Endothelial cell of umbilical vein (primary cell): ENCODE results near the gene PRR5L. TPM values are rescaled to one million over a fixed set of nuclear protein-coding genes. Genes with fewer than 3 reads are reported as not detected.
A peak's percentile ranks its signal among the peaks of the same experiment; 100 is the strongest.

Source experiments
- BruUV-seq: library from RNA; stranded (reverse); fragments of 400-500 nt; replicated peaks from 2 replicates; lab custom pipeline; 2021; lab: Mats Ljungman, UMichigan
- CTCF ChIA-PET: fragments of 300-600, 350-600 bp; sonication (Branson Sonifier 250); formaldehyde crosslinking; loops from one replicate; lab custom pipeline; 2021; ENCODE audit warnings: antibody characterized with exemption, inconsistent platforms; lab: Charles Lee
- POLR2A ChIA-PET: fragments of 300-600, 350-600 bp; sonication (Branson Sonifier 250); formaldehyde crosslinking; loops from one replicate; lab custom pipeline; 2021; ENCODE audit warnings: antibody characterized with exemption, inconsistent platforms; lab: Charles Lee
- DNase-seq: peaks from one replicate; pipeline ENCODE4 v3.0.0-alpha.2; 2011; ENCODE audit warnings: low read depth, low spot score
- FAIRE-seq: peaks from 2 replicates; lab custom pipeline; 2011; peaks lifted over from hg19 to GRCh38; lab: Jason Lieb, UNC
- H2AFZ ChIP-seq: 2 replicates; pipeline ENCODE4 v1.6.0; 2012; ENCODE audit warnings: low read depth, low read length, control low read depth, inconsistent platforms
- H3K27ac ChIP-seq: 2 replicates; pipeline ENCODE4 v1.5.1; 2011; ENCODE audit warnings: low read depth, mild to moderate bottlenecking, control low read depth, low read length, moderate library complexity; ENCODE audit not compliant: insufficient read depth
- H3K27me3 ChIP-seq, 2 experiments: 2 replicates each; pipeline versions ENCODE4 v1.6.0 to v1.6.1; 2011; ENCODE audit warnings: low read length in 2 of 2, mixed read lengths in 1 of 2; ENCODE audit not compliant: control insufficient read depth in 2 of 2, insufficient read depth in 2 of 2
- H3K36me3 ChIP-seq, 2 experiments: 2 replicates in 1 of 2; 3 replicates in 1 of 2; pipeline ENCODE4 v1.5.1; 2011; ENCODE audit warnings: low read length in 2 of 2, mild to moderate bottlenecking in 1 of 2, moderate library complexity in 1 of 2; ENCODE audit not compliant: control insufficient read depth in 2 of 2, insufficient read depth in 2 of 2; ENCODE audit errors: extremely low read depth in 1 of 2
- H3K4me1 ChIP-seq: 3 replicates; pipeline ENCODE4 v1.5.1; 2011; ENCODE audit warnings: mild to moderate bottlenecking, low read length; ENCODE audit not compliant: control insufficient read depth, insufficient read depth; ENCODE audit errors: extremely low read depth
- H3K4me2 ChIP-seq: 2 replicates; pipeline ENCODE4 v1.6.1; 2011; ENCODE audit warnings: low read length, control low read depth, mixed read lengths; ENCODE audit not compliant: insufficient read depth
- H3K4me3 ChIP-seq, 3 experiments: fragments of 200-600 bp in 1 of 3; sonication (generic), shearing (Covaris generic) in 1 of 3; replicated peaks in 1 of 3; 2 replicates each; pipeline ENCODE4 v1.5.1; 2011 to 2016; ENCODE audit warnings: control low read depth in 3 of 3, low read length in 3 of 3, mild to moderate bottlenecking in 2 of 3, inconsistent platforms in 1 of 3, low read depth in 1 of 3, moderate library complexity in 1 of 3; ENCODE audit not compliant: insufficient read depth in 1 of 3
- H3K79me2 ChIP-seq: 2 replicates; pipeline ENCODE4 v1.6.0; 2012; ENCODE audit warnings: low read length, inconsistent platforms; ENCODE audit not compliant: control insufficient read depth, insufficient read depth
- H3K9ac ChIP-seq: replicated peaks from 2 replicates; pipeline ENCODE3; 2011; ENCODE audit warnings: low read length, control low read depth; ENCODE audit not compliant: insufficient read depth; ENCODE audit errors: extremely low read depth
- H3K9me1 ChIP-seq: replicated peaks from 3 replicates; pipeline ENCODE4 v1.6.0; 2011; ENCODE audit warnings: mild to moderate bottlenecking, low read length; ENCODE audit not compliant: control insufficient read depth, insufficient read depth; ENCODE audit errors: extremely low read depth
- H3K9me3 ChIP-seq: replicated peaks from 2 replicates; pipeline ENCODE4 v1.5.1; 2012; ENCODE audit warnings: low read length, inconsistent platforms; ENCODE audit not compliant: control insufficient read depth, insufficient read depth
- H4K20me1 ChIP-seq: replicated peaks from 2 replicates; pipeline ENCODE3; 2011; ENCODE audit warnings: mild to moderate bottlenecking, low read length; ENCODE audit not compliant: control insufficient read depth, insufficient read depth; ENCODE audit errors: extremely low read depth
- EZH2 ChIP-seq: IDR thresholded peaks from 2 replicates; pipeline ENCODE4 v1.6.1; 2012; ENCODE audit warnings: borderline replicate concordance, low read depth, mild to moderate bottlenecking, moderate library complexity, low read length, inconsistent platforms; ENCODE audit not compliant: severe bottlenecking
- FOS ChIP-seq: IDR thresholded peaks from 2 replicates; pipeline ENCODE4 v1.6.1; 2011; ENCODE audit warnings: mild to moderate bottlenecking, low read length, moderate library complexity, borderline replicate concordance; ENCODE audit not compliant: insufficient read depth
- GATA2 ChIP-seq: IDR thresholded peaks from 2 replicates; pipeline ENCODE4 v1.7.0; 2011; ENCODE audit warnings: low read depth, mild to moderate bottlenecking, moderate library complexity, mixed read lengths, low read length; ENCODE audit not compliant: insufficient read length, insufficient read depth
- MYC ChIP-seq: IDR thresholded peaks from one replicate; pipeline ENCODE4 v1.6.1; 2011; ENCODE audit warnings: mild to moderate bottlenecking, low read depth, low read length
- POLR2A ChIP-seq: IDR thresholded peaks from 2 replicates; pipeline ENCODE4 v1.6.1; 2012; ENCODE audit warnings: low read depth, mild to moderate bottlenecking, control low read depth, low read length
- POLR2AphosphoS5 ChIP-seq: IDR thresholded peaks from 2 replicates; pipeline ENCODE4 v1.6.1; 2012; ENCODE audit warnings: low read depth, mild to moderate bottlenecking, control low read depth, low read length, moderate library complexity; ENCODE audit not compliant: insufficient read depth
- dilution Hi-C: fragments of 300-500 bp; cut with MboI; formaldehyde crosslinking; loops from one replicate; pipeline ENCODE4 v1.15.0; 2019; ENCODE audit warnings: low sequenced_read_pairs; ENCODE audit not compliant: extremely low pct_ligation_motif_present
- intact Hi-C: fragments of 100-400 bp; cut with micrococcal nuclease; formaldehyde crosslinking; loops from one replicate; pipeline ENCODE4 v1.10.0; 2022
- polyA plus RNA-seq, 4 experiments: library from polyadenylated mRNA; depleted of rRNA in 3 of 4; stranded (reverse) in 3 of 4; unstranded in 1 of 4; fragments of >200 nt; gene quantifications; 2 replicates each; pipeline versions ENCODE4 v1.2.1 to v1.2.3, GENCODE V29; 2011 to 2012; ENCODE audit warnings: missing spikeins in 1 of 4
- total RNA-seq: library from RNA; stranded (reverse); gene quantifications from 2 replicates; pipeline ENCODE4 v1.2.3, GENCODE V29; 2021
- TF ChIP-seq, protein P1 (sequence below), 2 donors: IDR thresholded peaks; 1 replicate in 1 of 2; 2 replicates in 1 of 2; pipeline ENCODE4 v1.5.1; 2011; ENCODE audit warnings: low read length in 2 of 2, mild to moderate bottlenecking in 2 of 2, moderate library complexity in 2 of 2, control low read depth in 1 of 2, inconsistent platforms in 1 of 2, low read depth in 1 of 2; ENCODE audit not compliant: insufficient read depth in 1 of 2; ENCODE audit errors: extremely low read depth in 1 of 2

The PRR5L gene
- total and polyA plus RNA-seq, 2 donors (not counting 3 experiments of a cell fraction or from before 2014, with no cell fraction given), result 2.5 to 6.1 TPM

DNA sequence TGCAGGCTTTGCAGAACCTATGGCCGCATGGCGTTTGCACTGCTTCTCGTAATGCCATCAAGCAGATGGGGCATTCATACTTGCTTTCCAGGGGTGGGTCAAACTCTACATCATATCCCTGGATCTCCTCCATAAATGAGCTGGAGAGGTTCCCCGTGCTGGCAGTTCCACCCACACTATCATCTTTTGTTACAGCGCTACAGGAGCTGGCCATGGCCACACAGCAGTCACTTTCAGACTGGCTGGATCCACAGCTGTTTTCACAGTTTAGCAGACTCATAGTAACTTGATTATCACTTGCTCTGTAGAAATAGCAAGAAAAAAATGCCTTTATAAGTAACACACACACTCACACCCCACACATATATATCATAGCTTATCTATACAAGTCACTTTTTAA lies 205.1 kb downstream of the PRR5L start:
- H3K4me2 ChIP-seq, result peak overlapping the region; percentile 49
- peaks cover 39% of the 10 kb centered on the region for H3K79me2 ChIP-seq
- DNase-seq, result no peak

More for the DNA sequence above, 205.1 kb downstream of the PRR5L start:
- Histone ChIP-seq H3K4me1 (peaks cover 19% of the 10 kb centered on the region), H3K27me3 (no peaks in the 10 kb centered on the region), H3K36me3 (peaks cover 4 to 14% of the 10 kb centered on the region in 2 experiments), H4K20me1 (no peaks in the 10 kb centered on the region), H2AFZ (no peak overlapping the region), H3K9me3 (no peaks in the 10 kb centered on the region), H3K27ac (peak overlapping the region; percentile 79), H3K4me3 (no peak overlapping the region), H3K9me1 (no peaks in the 10 kb centered on the region), H3K9ac (no peak overlapping the region)
- dilution Hi-C loops (no loop called here), intact Hi-C loops (loop anchor here (10.0 kb wide), 1 partner anchor 1526 kb away; no protein-coding TSS in a partner anchor)
- no peak for FAIRE-seq
- BruUV-seq, result no TSS peak
- no peak for TF ChIP-seq POLR2AphosphoS5
- no peak for TF ChIP-seq GATA2
- TF ChIP-seq POLR2A, result no peak
- no peak for TF ChIP-seq EZH2
- no peak for TF ChIP-seq MYC
- TF ChIP-seq, protein P1, sequence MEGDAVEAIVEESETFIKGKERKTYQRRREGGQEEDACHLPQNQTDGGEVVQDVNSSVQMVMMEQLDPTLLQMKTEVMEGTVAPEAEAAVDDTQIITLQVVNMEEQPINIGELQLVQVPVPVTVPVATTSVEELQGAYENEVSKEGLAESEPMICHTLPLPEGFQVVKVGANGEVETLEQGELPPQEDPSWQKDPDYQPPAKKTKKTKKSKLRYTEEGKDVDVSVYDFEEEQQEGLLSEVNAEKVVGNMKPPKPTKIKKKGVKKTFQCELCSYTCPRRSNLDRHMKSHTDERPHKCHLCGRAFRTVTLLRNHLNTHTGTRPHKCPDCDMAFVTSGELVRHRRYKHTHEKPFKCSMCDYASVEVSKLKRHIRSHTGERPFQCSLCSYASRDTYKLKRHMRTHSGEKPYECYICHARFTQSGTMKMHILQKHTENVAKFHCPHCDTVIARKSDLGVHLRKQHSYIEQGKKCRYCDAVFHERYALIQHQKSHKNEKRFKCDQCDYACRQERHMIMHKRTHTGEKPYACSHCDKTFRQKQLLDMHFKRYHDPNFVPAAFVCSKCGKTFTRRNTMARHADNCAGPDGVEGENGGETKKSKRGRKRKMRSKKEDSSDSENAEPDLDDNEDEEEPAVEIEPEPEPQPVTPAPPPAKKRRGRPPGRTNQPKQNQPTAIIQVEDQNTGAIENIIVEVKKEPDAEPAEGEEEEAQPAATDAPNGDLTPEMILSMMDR (IDR thresholded peaks at IDR 0.05; ENCODE audit: extremely low read depth in 1 of 2, insufficient read depth in 1 of 2, low read depth in 1 of 2, low read length in 2 of 2), result no peak
- no peak for TF ChIP-seq FOS
- ChIA-PET CTCF (interaction anchor here (0.6 to 3.6 kb wide), 6 partner anchors 8 to 209 kb away, joined by 3 to 41 read pairs (median 10); partner anchors contain the start of gene TRAF6), POLR2A (interaction anchor here (1.1 kb wide), 1 partner anchor 13 kb away, joined by 4 read pairs; no protein-coding TSS in a partner anchor)
